Lower leg skin (tissue), 4 donors: Measurements from ENCODE around the gene TRANK1. TPM values are rescaled to one million over a fixed set of nuclear protein-coding genes. Genes with fewer than 3 reads are reported as not detected.

Source experiments
- DNase-seq, 2 donors: peaks; one replicate each; pipeline ENCODE4 v3.0.0-alpha.2; 2019; ENCODE audit warnings: low spot score in 2 of 2
- H3K4me3 ChIP-seq: fragments of 200-600 bp; sonication (generic); 2 replicates; pipeline ENCODE4 v1.5.1; 2017; ENCODE audit warnings: mild to moderate bottlenecking, low read depth; ENCODE audit not compliant: poor library complexity, severe bottlenecking
- CTCF ChIP-seq, 3 donors: fragments of 450-650 bp; IDR thresholded peaks; one replicate each; pipeline ENCODE4 v1.5.1; 2016; ENCODE audit warnings: antibody characterized with exemption in 3 of 3, mild to moderate bottlenecking in 3 of 3, moderate library complexity in 2 of 3
- POLR2A ChIP-seq, 2 donors: fragments of 450-650 bp; IDR thresholded peaks; one replicate each; pipeline ENCODE4 v1.6.1; 2016 to 2017; ENCODE audit warnings: antibody characterized with exemption in 2 of 2, mild to moderate bottlenecking in 1 of 2, moderate library complexity in 1 of 2
- WGBS, 2 donors: methylation state at CpG; one replicate each; pipeline ENCODE4 v1.1.5; 2018; 5-methylcytosine and 5-hydroxymethylcytosine counted together
- intact Hi-C: fragments of 100-400 bp; cut with DNase I; formaldehyde crosslinking; loops from one replicate; pipeline ENCODE4 v1.15.0; 2023; ENCODE audit warnings: low total_unique reads
- total RNA-seq, 4 donors: library from RNA; depleted of rRNA; stranded (reverse); fragments of >200 nt; gene quantifications; one replicate each; pipeline ENCODE4 v1.1.0, GENCODE V29; 2016

The TRANK1 gene
- total RNA-seq, 4 donors from 2014 or later: 2.6 to 5.1 (median 3.3) TPM

- no peak for TF ChIP-seq CTCF (IDR thresholded peaks at IDR 0.05)
- no peak for TF ChIP-seq POLR2A (IDR thresholded peaks at IDR 0.05)
- DNase-seq: peak in 1 of 2 donors; percentile 28
- WGBS, 2 donors: 92 to 96% methylated on average over 4 of the region's 4 CpGs
- H3K4me3 ChIP-seq: no peak overlapping the region
- intact Hi-C loops: no loop called here
Observed at GRCh38 chr3:36901588-36901987, 43.3 kb downstream of the TRANK1 start.

- H3K4me3 ChIP-seq: no peak overlapping the region
Observed at GRCh38 chr3:36900474-36901443, 44.1 kb downstream of the TRANK1 start.

GRCh38 chr3:36895496-36896409, 49.1 kb downstream of the TRANK1 start:
- no peak overlapping the region for H3K4me3 ChIP-seq
- intact Hi-C loops: no loop called here
- WGBS, 2 donors: 56 to 68% methylated on average over 3 of the region's 3 CpGs
- TF ChIP-seq POLR2A (IDR thresholded peaks at IDR 0.05) (no peak), CTCF (IDR thresholded peaks at IDR 0.05) (no peak)
- DNase-seq: no peak

More at GRCh38 chr3:36900474-36901443, 44.1 kb downstream of the TRANK1 start:
- intact Hi-C loops: no loop called here
- no peak for DNase-seq
- WGBS, 2 donors: 88 to 91% methylated on average over 8 of the region's 8 CpGs
- TF ChIP-seq POLR2A (IDR thresholded peaks at IDR 0.05) (no peak), CTCF (IDR thresholded peaks at IDR 0.05) (no peak)

- no peak for DNase-seq
- H3K4me3 ChIP-seq: no peak overlapping the region
- intact Hi-C loops: no loop called here
- 88 to 90% methylated on average over 1 of the region's 1 CpG for WGBS, 2 donors
- TF ChIP-seq CTCF (IDR thresholded peaks at IDR 0.05) (no peak), POLR2A (IDR thresholded peaks at IDR 0.05) (no peak)
Observed at GRCh38 chr3:36894914-36895313, 49.9 kb downstream of the TRANK1 start.

- DNase-seq: no peak
- TF ChIP-seq CTCF (IDR thresholded peaks at IDR 0.05): no peak
- no peak for TF ChIP-seq POLR2A (IDR thresholded peaks at IDR 0.05)
- WGBS, 2 donors: 88 to 100% methylated on average over 1 of the region's 1 CpG
- no peak overlapping the region for H3K4me3 ChIP-seq
- intact Hi-C loops: no loop called here
Observed at GRCh38 chr3:36893826-36894225, 51.0 kb downstream of the TRANK1 start.
